K562 (cell line): ENCODE measurements around the gene NAT8L. TPM values are rescaled to one million over a fixed set of nuclear protein-coding genes. Genes with fewer than 3 reads are reported as not detected.
A peak's percentile ranks its signal among the peaks of the same experiment; 100 is the strongest.

Source experiments
- ATAC-seq: fragments of 200-7000 bp; cut with Tn5 transposase; 3 replicates; pipeline ENCODE4 v1.9.1; 2020; ENCODE audit warnings: moderate library complexity
- BruUV-seq: library from RNA; stranded (reverse); fragments of 400-500 nt; replicated peaks from 2 replicates; lab custom pipeline; 2021; lab: Mats Ljungman, UMichigan
- CTCF ChIA-PET: fragments of 300-600 bp; formaldehyde crosslinking; extraction: SDS; loops from one replicate; lab custom pipeline; 2021; ENCODE audit warnings: low intra/inter-chr PET ratio; lab: Yijun Ruan, JAX
- POLR2A ChIA-PET: fragments of 300-600, 350-650 bp; sonication (Branson Sonifier 250); formaldehyde crosslinking; extraction: SDS; loops from one replicate; lab custom pipeline; 2021; ENCODE audit warnings: antibody characterized with exemption, inconsistent platforms; lab: Yijun Ruan, JAX
- DNase-seq, 4 experiments: peaks; one replicate each; pipeline versions ENCODE4 v3.0.0 to v3.0.0-alpha.2; 2011 to 2018; ENCODE audit warnings: low spot score in 3 of 4, mixed read lengths in 3 of 4; ENCODE audit errors: extremely low read depth in 1 of 4
- FAIRE-seq: peaks from 2 replicates; lab custom pipeline; 2011; peaks lifted over from hg19 to GRCh38; lab: Jason Lieb, UNC
- H2AFZ ChIP-seq: 2 replicates; pipeline ENCODE4 v1.6.0; 2011; ENCODE audit warnings: low read depth, low read length, control low read depth, inconsistent platforms
- H3K27ac ChIP-seq: fragments of 200-600 bp; 3 replicates; pipeline ENCODE4 v1.8.0; 2011; ENCODE audit warnings: low read depth, mild to moderate bottlenecking, control low read depth, inconsistent platforms, low read length, moderate library complexity, mixed read lengths; ENCODE audit errors: extremely low read depth
- H3K27me3 ChIP-seq, 2 experiments: fragments of 300-600 bp in 1 of 2; 2 replicates in 1 of 2; 3 replicates in 1 of 2; pipeline versions ENCODE4 v1.6.0 to v1.8.0; 2011; ENCODE audit warnings: inconsistent platforms in 2 of 2, low read length in 2 of 2, mild to moderate bottlenecking in 1 of 2, mixed read lengths in 1 of 2, moderate library complexity in 1 of 2; ENCODE audit not compliant: control insufficient read depth in 2 of 2, insufficient read depth in 2 of 2
- H3K36me3 ChIP-seq: fragments of 300-600 bp; 3 replicates; pipeline ENCODE4 v1.8.0; 2011; ENCODE audit warnings: mild to moderate bottlenecking, low read length, inconsistent platforms; ENCODE audit not compliant: control insufficient read depth, insufficient read depth
- H3K4me1 ChIP-seq, 2 experiments: fragments of 200-600 bp in 1 of 2; replicated peaks in 1 of 2; 2 replicates in 1 of 2; 3 replicates in 1 of 2; pipeline versions ENCODE4 v1.5.1 to v1.8.0; 2011; ENCODE audit warnings: inconsistent platforms in 2 of 2, low read length in 2 of 2, mild to moderate bottlenecking in 1 of 2, mixed read lengths in 1 of 2, moderate library complexity in 1 of 2; ENCODE audit not compliant: control insufficient read depth in 2 of 2, insufficient read depth in 2 of 2
- H3K4me2 ChIP-seq: 2 replicates; pipeline ENCODE4 v1.6.1; 2011; ENCODE audit warnings: low read length, control low read depth, inconsistent platforms, mixed read lengths; ENCODE audit not compliant: insufficient read depth
- H3K4me3 ChIP-seq: fragments of 200-600 bp; sonication (generic), shearing (Covaris generic); 2 replicates; pipeline ENCODE4 v1.5.1; 2016; ENCODE audit warnings: control low read depth, inconsistent platforms
- H3K79me2 ChIP-seq: fragments of 200-600 bp; 3 replicates; pipeline ENCODE4 v1.8.0; 2011; ENCODE audit warnings: low read length, inconsistent platforms; ENCODE audit not compliant: control insufficient read depth, insufficient read depth
- H3K9ac ChIP-seq, 2 experiments: 2 replicates each; pipeline versions ENCODE4 v1.6.0 to v1.6.1; 2011; ENCODE audit warnings: low read depth in 2 of 2, low read length in 2 of 2, control low read depth in 1 of 2, inconsistent platforms in 1 of 2, mild to moderate bottlenecking in 1 of 2, mixed read lengths in 1 of 2; ENCODE audit not compliant: insufficient read depth in 1 of 2
- H3K9me1 ChIP-seq: one replicate; pipeline ENCODE4 v1.6.0; 2011; ENCODE audit warnings: inconsistent platforms, mild to moderate bottlenecking, low read length, moderate library complexity; ENCODE audit not compliant: control insufficient read depth, insufficient read depth
- H3K9me3 ChIP-seq: replicated peaks from 2 replicates; pipeline ENCODE4 v1.5.1; 2011; ENCODE audit warnings: low read depth, low read length, inconsistent platforms; ENCODE audit not compliant: control insufficient read depth, insufficient read depth
- H4K20me1 ChIP-seq: replicated peaks from 2 replicates; pipeline ENCODE4 v1.6.1; 2011; ENCODE audit warnings: low read length, inconsistent platforms, mixed read lengths; ENCODE audit not compliant: control insufficient read depth, insufficient read depth
- ARNT ChIP-seq, 2 experiments: fragments of 450-650 bp; IDR thresholded peaks; 2 replicates each; pipeline ENCODE4 v1.6.1; 2016; ENCODE audit warnings: mild to moderate bottlenecking in 1 of 2
- BCL6 ChIP-seq: fragments of 250-450 bp; sonication (Bioruptor Pico); IDR thresholded peaks from 2 replicates; pipeline ENCODE4 v1.4.0; 2020
- C11orf30 ChIP-seq: fragments of 450-650 bp; IDR thresholded peaks from 2 replicates; pipeline ENCODE4 v1.6.1; 2016; ENCODE audit warnings: low read depth, mild to moderate bottlenecking
- CHD1 ChIP-seq: fragments of 200-600 bp; sonication (generic); IDR thresholded peaks from one replicate; pipeline ENCODE4 v1.6.1; 2012; ENCODE audit warnings: mild to moderate bottlenecking, moderate library complexity, low read length, inconsistent platforms
- KDM4B ChIP-seq, 2 experiments: fragments of 450-650 bp in 1 of 2; sonication (generic) in 1 of 2; IDR thresholded peaks; 2 replicates each; pipeline ENCODE4 v1.6.1; 2016 to 2017; ENCODE audit warnings: borderline replicate concordance in 2 of 2, antibody characterized with exemption in 1 of 2, low read depth in 1 of 2, mild to moderate bottlenecking in 1 of 2
- L3MBTL2 ChIP-seq: fragments of 450-650 bp; IDR thresholded peaks from 2 replicates; pipeline ENCODE4 v1.6.1; 2016; ENCODE audit warnings: mild to moderate bottlenecking, moderate library complexity
- NR2C2 ChIP-seq, 2 experiments: fragments of 200-800 bp in 1 of 2; sonication (Bioruptor generic) in 1 of 2; sonication (generic) in 1 of 2; formaldehyde crosslinking in 1 of 2; IDR thresholded peaks; 2 replicates each; pipeline versions ENCODE4 v1.6.1 to v1.8.0; 2016 to 2022; ENCODE audit warnings: mild to moderate bottlenecking in 1 of 2, missing compliant biosample characterization in 1 of 2, missing genetic modification characterization in 1 of 2, missing genetic modification reagents in 1 of 2
- NRF1 ChIP-seq, 2 experiments: fragments of 450-650 bp; IDR thresholded peaks in 1 of 2; conservative IDR thresholded peaks in 1 of 2; 2 replicates each; pipeline ENCODE4 v1.6.1; 2014; ENCODE audit warnings: mild to moderate bottlenecking in 2 of 2
- PRPF4 ChIP-seq: fragments of 200-400 bp; formaldehyde crosslinking; IDR thresholded peaks from one replicate; pipeline ENCODE4 v1.6.1; 2017; ENCODE audit warnings: low read length, low read depth, mild to moderate bottlenecking; ENCODE audit not compliant: insufficient read depth, poor library complexity, severe bottlenecking
- TFAP4 ChIP-seq: sonication (generic); formaldehyde crosslinking; IDR thresholded peaks from 2 replicates; pipeline ENCODE4 v1.8.0; 2022; ENCODE audit warnings: missing genetic modification reagents, mild to moderate bottlenecking, moderate library complexity, borderline replicate concordance
- TGIF2 ChIP-seq: sonication (generic); formaldehyde crosslinking; IDR thresholded peaks from 2 replicates; pipeline ENCODE4 v1.8.1; 2022; ENCODE audit warnings: mild to moderate bottlenecking, missing genetic modification reagents, moderate library complexity
- ZBTB33 ChIP-seq: sonication (generic); formaldehyde crosslinking; IDR thresholded peaks from 2 replicates; pipeline ENCODE4 v1.8.1; 2023; ENCODE audit warnings: mild to moderate bottlenecking, missing genetic modification reagents
- ZKSCAN1 ChIP-seq: fragments of 150-350 bp; IDR thresholded peaks from 2 replicates; pipeline ENCODE4 v1.6.1; 2016; ENCODE audit warnings: low read depth, low read length
- ZNF316 ChIP-seq: fragments of 450-650 bp; IDR thresholded peaks from 2 replicates; pipeline ENCODE4 v1.6.1; 2016
- ZSCAN29 ChIP-seq: fragments of 450-650 bp; IDR thresholded peaks from 2 replicates; pipeline ENCODE4 v1.6.1; 2017
- WGBS: fragments of 100-300 bp; shearing (Covaris generic); methylation state at CpG from one replicate; pipeline ENCODE4 v1.1.6; 2016; ENCODE audit warnings: low coverage, mixed read lengths; ENCODE audit not compliant: insufficient coverage; ENCODE audit errors: missing lambda C conversion rate; 5-methylcytosine and 5-hydroxymethylcytosine counted together
- in situ Hi-C: fragments of 300-500 bp; cut with MboI; formaldehyde crosslinking; loops from 4 replicates; pipeline ENCODE4 v1.15.0; 2018; ENCODE audit warnings: inconsistent platforms, mixed read lengths
- intact Hi-C: fragments of 100-400 bp; cut with micrococcal nuclease; formaldehyde crosslinking; loops from 2 replicates; pipeline ENCODE4 v1.14.2; 2022
- polyA plus RNA-seq, 8 experiments: library from polyadenylated mRNA; depleted of rRNA in 4 of 8; stranded (reverse) in 5 of 8; unstranded in 3 of 8; fragments of >200 nt; fragmentation: Nextera tagmentation in 2 of 8; fragmentation: Illumina TruSeq in 1 of 8; extraction: Ambion mirVana in 2 of 8; extraction: Trizol in 1 of 8; gene quantifications; 2 replicates each; pipeline versions ENCODE4 v1.2.1 to v1.2.3, GENCODE V29; 2011 to 2014; ENCODE audit warnings: inconsistent platforms in 1 of 8, missing spikeins in 1 of 8
- total RNA-seq, 7 experiments: library from RNA; depleted of rRNA in 6 of 7; stranded (reverse); fragments of >200 nt in 6 of 7; fragmentation: Illumina TruSeq in 2 of 7; extraction: Trizol in 2 of 7; gene quantifications; 2 replicates each; pipeline versions ENCODE4 v1.2.1 to v1.2.3, GENCODE V29; 2011 to 2021; ENCODE audit warnings: low replicate concordance in 1 of 7

The NAT8L gene
- total and polyA plus RNA-seq, 9 of the 15 experiments (the other 6 are each of a cell fraction or from before 2014, with no cell fraction given): 0.06 to 11.0 (median 1.5) TPM

- FAIRE-seq (no peak), ATAC-seq (peak; percentile 3), DNase-seq (peak in 2 of 4 experiments; percentile 30 to 34)
- POLR2A ChIA-PET: interaction anchor here (0.6 to 1.8 kb wide), 8 partner anchors 9 to 406 kb away, joined by 3 to 6 read pairs (median 4); no protein-coding TSS in a partner anchor
- BruUV-seq: TSS peak; percentile 87
- in situ Hi-C loops: no loop called here
- peaks cover 25% of the 10 kb centered on the region; the same call in 2 of the 3 replicates for H3K36me3 ChIP-seq
- peak overlapping the region; percentile 98 for H3K27ac ChIP-seq
- H2AFZ ChIP-seq: peak overlapping the region; percentile 100
- 28% methylated on average over 23 of the region's 23 CpGs for WGBS
- intact Hi-C loops: loop anchor here (5.0 kb wide), 1 partner anchor 33 kb away; a partner anchor contains a TSS
- peak overlapping the region; percentile 100 for H3K4me2 ChIP-seq
- no peaks in the 10 kb centered on the region for H3K9me3 ChIP-seq
- H3K27me3 ChIP-seq: no peaks in the 10 kb centered on the region
- no peaks in the 10 kb centered on the region for H3K9me1 ChIP-seq
- H3K79me2 ChIP-seq: peaks cover 41% of the 10 kb centered on the region
- H4K20me1 ChIP-seq: peaks cover 22% of the 10 kb centered on the region
- H3K4me3 ChIP-seq: peak overlapping the region; percentile 89
- H3K9ac ChIP-seq: peak overlapping the region; percentile 94 to 100
- peaks cover 15 to 37% of the 10 kb centered on the region in 2 experiments; a peak in 4 of 5 replicates for H3K4me1 ChIP-seq
- CTCF ChIA-PET: interaction anchor here (0.6 to 0.7 kb wide), 2 partner anchors 30 to 32 kb away, joined by 3 to 4 read pairs; no protein-coding TSS in a partner anchor
- peak; percentile 22; the same call in 1 of the 2 replicates for TF ChIP-seq L3MBTL2
- peak in 1 of 2 experiments; percentile 27; a peak in 1 of 4 replicates for TF ChIP-seq KDM4B (IDR thresholded peaks at IDR 0.05; ENCODE audit: borderline replicate concordance in 2 of 2, low read depth in 1 of 2)
- peak; percentile 13; the same call in 1 of the 2 replicates for TF ChIP-seq TGIF2
- no peak for TF ChIP-seq BCL6 (CRISPR knock-in tag)
- TF ChIP-seq ZKSCAN1: no peak
- peak; percentile 14 for TF ChIP-seq PRPF4
- peak in 1 of 2 experiments; percentile 7; a peak in 2 of 4 replicates for TF ChIP-seq NRF1 (conservative IDR thresholded peaks at IDR 0.05 in 1 of 2, IDR thresholded peaks at IDR 0.05 in 1 of 2)
- peak; percentile 37 for TF ChIP-seq ZNF316
- peak in 1 of 2 experiments; percentile 45; a peak in 1 of 4 replicates for TF ChIP-seq ARNT (IDR thresholded peaks at IDR 0.05)
- peak; percentile 55; the same call in 1 of the 2 replicates for TF ChIP-seq TFAP4 (CRISPR knock-in tag)
- peak; percentile 10; the same call in 1 of the 2 replicates for TF ChIP-seq C11orf30
- TF ChIP-seq ZSCAN29: peak; percentile 2; the same call in 1 of the 2 replicates
- no peak for TF ChIP-seq CHD1
- TF ChIP-seq ZBTB33 (CRISPR knock-in tag): peak; percentile 80
- TF ChIP-seq NR2C2 (CRISPR knock-in tag; IDR thresholded peaks at IDR 0.05): no peak
- TF ChIP-seq NR2C2 (tag; IDR thresholded peaks at IDR 0.05): peak; percentile 26; the same call in 1 of the 2 replicates
These were observed 49.4 kb upstream of the NAT8L start for GRCh38 chr4:2009651-2010233.
